Stimulated activated CD4-positive, alpha-beta T cell treated with anti-CD3 and anti-CD28 coated beads, Interleukin-2, amount 100 ng/mL, for 24 hours (primary cell): ENCODE data around the gene SPINK13.
"Not testable (repeated sequence)": the region's sequence is repeated elsewhere in the genome, so short reads cannot be mapped to it uniquely, and the experiment has no call there.

Experiments used
- DNase-seq, 2 donors: peaks; one replicate each; pipeline ENCODE4 v3.0.0-alpha.2; 2020

The SPINK13 gene

GRCh38 chr5:148268566-148268965, at the start of gene SPINK13:
Gene SPINK13, plus strand, starts transcription at chr5:148268794. Its CDS starts 1,279 bp downstream, at chr5:148270073.
- DNase-seq, result no peak

GRCh38 chr5:148221508-148221907, 47.1 kb upstream of the SPINK13 start:
- no peak for DNase-seq

GRCh38 chr5:148224117-148224742, 44.4 kb upstream of the SPINK13 start:
- DNase-seq, result no peak

- no peak for DNase-seq
Measured at GRCh38 chr5:148228392-148228984, 40.1 kb upstream of the SPINK13 start.

- DNase-seq, result no peak
Measured at GRCh38 chr5:148229840-148230239, 38.8 kb upstream of the SPINK13 start.

- DNase-seq, result no peak
Measured at GRCh38 chr5:148230240-148230639, 38.4 kb upstream of the SPINK13 start.

GRCh38 chr5:148237785-148238417, 30.7 kb upstream of the SPINK13 start:
- no peak for DNase-seq

- DNase-seq, result no peak
Measured at GRCh38 chr5:148238418-148238794, 30.2 kb upstream of the SPINK13 start, which contains the start of gene MARCOL. Gene MARCOL, plus strand, starts transcription at chr5:148238525. Its CDS starts 73 bp downstream, at chr5:148238598.

GRCh38 chr5:148248894-148249293, 19.7 kb upstream of the SPINK13 start:
- no peak for DNase-seq

- DNase-seq, result no peak
Measured at GRCh38 chr5:148255456-148255855, 13.1 kb upstream of the SPINK13 start.

- DNase-seq, result no peak
Measured at GRCh38 chr5:148259288-148259687, 9.3 kb upstream of the SPINK13 start.

- DNase-seq, result no peak
Measured at GRCh38 chr5:148261221-148261620, 7.4 kb upstream of the SPINK13 start.

GRCh38 chr5:148267962-148268361, 632 bp upstream of the SPINK13 start:
- no peak for DNase-seq

GRCh38 chr5:148275129-148275528, 6.5 kb downstream of the SPINK13 start:
- not testable (repeated sequence) for DNase-seq

- peak in 1 of 2 donors; percentile 1 for DNase-seq
Measured at GRCh38 chr5:148280893-148281292, 12.3 kb downstream of the SPINK13 start.

GRCh38 chr5:148281336-148281735, 12.7 kb downstream of the SPINK13 start:
- not testable (repeated sequence) for DNase-seq

- no peak for DNase-seq
Measured at GRCh38 chr5:148290271-148291195, 21.9 kb downstream of the SPINK13 start.

- no peak for DNase-seq
Measured at GRCh38 chr5:148297731-148298130, 29.1 kb downstream of the SPINK13 start.

- DNase-seq, result no peak
Measured at GRCh38 chr5:148306446-148306845, 37.9 kb downstream of the SPINK13 start.

- DNase-seq, result no peak
Measured at GRCh38 chr5:148309019-148309418, 40.4 kb downstream of the SPINK13 start.

GRCh38 chr5:148309746-148310145, 41.2 kb downstream of the SPINK13 start:
- DNase-seq, result no peak

GRCh38 chr5:148311484-148311883, 42.9 kb downstream of the SPINK13 start:
- no peak for DNase-seq

GRCh38 chr5:148312153-148312552, 43.6 kb downstream of the SPINK13 start, which contains the start of gene SPINK7:
Gene SPINK7, plus strand, starts transcription at chr5:148312423. Its CDS starts 61 bp downstream, at chr5:148312484.
- no peak for DNase-seq
